ENCODE data around the gene DNASE1L1.
A peak's percentile ranks its signal among the peaks of the same experiment; 100 is the strongest.

DNASE1L1 gene

DNA sequence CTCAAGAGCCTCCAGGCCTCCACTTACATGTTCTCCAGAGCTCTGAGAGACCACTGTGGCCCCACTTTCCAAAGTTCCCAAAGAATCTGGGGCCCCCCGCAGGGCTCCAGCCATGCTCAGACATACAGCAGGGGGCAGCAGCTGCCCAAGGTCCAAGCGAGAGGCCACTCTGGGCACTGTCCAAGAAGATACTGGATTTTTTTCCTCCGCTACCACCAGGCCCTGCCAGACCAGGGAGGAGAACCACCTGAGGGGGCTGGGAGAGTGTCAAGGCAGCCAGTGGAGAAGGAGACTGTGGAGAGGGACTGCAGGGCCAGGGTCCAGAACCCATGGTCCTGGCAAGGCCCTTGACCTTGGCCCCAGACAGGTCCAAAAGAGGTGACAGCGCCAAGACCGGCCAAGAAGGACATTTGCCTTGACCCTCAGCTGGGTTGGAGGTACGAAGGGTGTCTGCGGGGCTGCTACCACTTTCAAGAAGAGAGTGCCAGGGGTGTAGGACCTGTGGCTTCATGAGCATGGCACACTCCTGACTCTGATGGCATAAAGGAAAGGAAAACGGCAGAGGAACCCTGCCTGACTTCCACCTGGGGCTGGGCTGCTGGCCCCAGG, 24.7 kb downstream of the DNASE1L1 start:
- no peak for DNase-seq (ENCODE audit: low read depth in 3 of 3, low spot score in 1 of 3)

DNA sequence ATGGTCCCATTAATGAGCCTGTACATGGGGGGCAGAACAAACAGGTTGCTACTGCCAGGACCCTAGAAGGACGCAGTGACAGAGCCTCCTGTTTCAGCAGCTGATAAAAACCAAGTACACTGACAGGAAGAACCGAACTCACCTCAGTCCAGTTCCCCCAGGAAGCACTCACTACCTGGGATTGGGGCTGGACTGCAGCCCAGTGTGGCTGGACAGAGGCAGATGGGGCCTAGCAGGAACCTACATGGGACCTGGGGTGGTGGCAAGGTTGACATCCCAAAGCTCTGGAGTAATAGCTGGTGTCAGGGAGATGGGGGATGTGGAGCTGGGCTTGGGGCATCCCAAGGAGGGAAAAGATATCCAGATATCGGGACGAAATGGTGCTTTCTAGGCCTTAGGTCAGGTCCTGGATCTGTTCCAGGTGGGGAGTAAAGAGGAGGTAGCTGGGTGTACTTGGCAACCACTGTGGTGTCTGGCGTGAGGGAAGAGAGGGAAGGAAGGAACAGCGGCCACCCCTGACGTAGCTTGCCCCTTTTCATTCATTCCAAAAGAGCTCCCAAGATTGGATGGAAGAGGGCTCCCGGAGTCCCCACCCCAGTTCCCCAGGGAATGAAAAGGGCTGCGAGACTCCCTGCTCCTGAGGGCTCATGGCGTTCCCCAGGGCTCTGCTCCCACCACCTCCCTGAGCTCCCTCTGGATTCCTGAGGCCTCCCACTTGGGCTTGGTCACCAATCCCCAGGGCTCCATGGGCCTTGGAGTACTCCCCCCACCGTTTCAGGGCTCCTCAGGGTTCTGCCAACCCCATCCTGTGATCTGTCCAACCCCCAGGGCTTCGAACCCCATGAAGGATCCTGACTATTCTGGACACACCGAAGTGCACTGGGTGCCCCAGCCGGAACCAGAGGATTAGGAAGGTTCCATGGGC, 25.4 kb downstream of the DNASE1L1 start:
- DNase-seq (ENCODE audit: low read depth in 3 of 3, low spot score in 1 of 3) = no peak

DNA sequence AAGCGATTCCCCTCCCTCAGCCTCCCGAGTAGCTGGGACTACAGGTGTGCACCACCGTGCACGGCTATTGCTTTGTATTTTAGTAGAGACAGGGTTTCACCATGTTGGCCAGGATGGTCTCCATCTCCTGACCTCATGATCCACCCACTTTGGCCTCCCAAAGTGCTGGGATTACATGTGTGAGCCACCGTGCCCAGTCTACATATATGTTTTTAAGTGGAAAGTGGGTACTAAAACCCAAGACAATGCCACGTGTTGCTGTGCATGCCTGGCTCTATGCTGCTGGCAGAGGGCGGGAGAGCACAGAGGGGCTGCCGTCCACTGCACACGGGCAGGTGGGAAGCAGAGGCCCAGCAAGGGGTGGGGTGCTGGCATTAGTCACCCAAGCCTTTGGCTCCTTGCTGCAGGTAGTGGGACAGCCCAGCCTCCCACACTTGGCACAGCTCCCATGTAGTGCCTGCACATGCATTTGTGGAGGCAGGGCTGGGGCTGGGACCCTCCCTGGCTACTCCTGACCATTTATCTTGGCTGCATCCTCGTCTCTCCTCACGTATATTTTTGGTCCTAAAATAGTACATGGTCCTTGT, 26.5 kb downstream of the DNASE1L1 start:
- no peak for DNase-seq (ENCODE audit: low read depth in 3 of 3, low spot score in 1 of 3)

DNA sequence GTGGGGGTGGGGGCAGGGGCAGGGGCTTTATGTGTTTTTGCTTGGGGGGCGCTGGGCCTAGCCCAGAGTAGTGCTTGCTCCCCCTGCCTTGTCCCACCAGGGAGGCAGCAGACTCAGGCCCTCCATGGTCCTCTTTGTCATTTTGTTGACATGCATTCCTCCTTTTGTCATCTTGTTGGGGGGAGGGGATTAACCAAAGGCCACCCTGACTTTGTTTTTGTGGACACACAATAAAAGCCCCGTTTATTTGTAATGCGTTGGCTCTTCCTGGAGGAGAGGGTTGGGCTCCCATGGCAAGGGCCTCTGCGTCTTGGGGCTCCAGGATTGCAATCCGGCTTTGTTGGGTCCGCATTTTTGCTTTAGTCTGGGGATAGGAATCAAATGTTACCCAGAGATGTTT, 27.8 kb downstream of the DNASE1L1 start:
- DNase-seq (ENCODE audit: low read depth in 3 of 3, low spot score in 1 of 3) = no peak

DNA sequence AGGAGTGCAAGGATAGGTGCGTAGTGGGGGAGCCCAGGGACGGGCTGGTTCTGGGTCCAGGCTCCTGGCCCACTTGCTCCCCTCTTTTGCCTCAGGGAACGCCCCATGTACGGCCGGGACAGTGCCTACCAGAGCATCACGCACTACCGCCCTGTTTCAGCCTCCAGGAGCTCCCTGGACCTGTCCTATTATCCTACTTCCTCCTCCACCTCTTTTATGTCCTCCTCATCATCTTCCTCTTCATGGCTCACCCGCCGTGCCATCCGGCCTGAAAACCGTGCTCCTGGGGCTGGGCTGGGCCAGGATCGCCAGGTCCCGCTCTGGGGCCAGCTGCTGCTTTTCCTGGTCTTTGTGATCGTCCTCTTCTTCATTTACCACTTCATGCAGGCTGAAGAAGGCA, 28.3 kb downstream of the DNASE1L1 start:
- no peak for DNase-seq (ENCODE audit: low read depth in 3 of 3, low spot score in 1 of 3)

DNA sequence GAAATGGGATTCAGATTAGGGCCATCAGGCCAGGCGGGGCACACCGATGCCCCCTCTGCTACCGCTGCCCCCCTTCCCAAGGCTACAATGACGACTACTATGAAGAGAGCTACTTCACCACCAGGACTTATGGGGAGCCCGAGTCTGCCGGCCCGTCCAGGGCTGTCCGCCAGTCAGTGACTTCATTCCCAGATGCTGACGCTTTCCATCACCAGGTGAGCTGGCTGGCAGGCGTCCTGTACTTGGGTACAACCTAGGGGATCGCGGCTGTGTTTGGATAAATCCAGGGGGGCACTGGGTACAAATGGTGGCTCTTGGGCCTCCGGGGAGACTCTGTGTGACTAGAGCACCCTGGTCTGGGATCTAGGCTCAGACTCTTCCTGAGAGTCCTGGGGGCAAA, 28.9 kb downstream of the DNASE1L1 start:
- DNase-seq (ENCODE audit: low read depth in 3 of 3, low spot score in 1 of 3) = no peak

DNA sequence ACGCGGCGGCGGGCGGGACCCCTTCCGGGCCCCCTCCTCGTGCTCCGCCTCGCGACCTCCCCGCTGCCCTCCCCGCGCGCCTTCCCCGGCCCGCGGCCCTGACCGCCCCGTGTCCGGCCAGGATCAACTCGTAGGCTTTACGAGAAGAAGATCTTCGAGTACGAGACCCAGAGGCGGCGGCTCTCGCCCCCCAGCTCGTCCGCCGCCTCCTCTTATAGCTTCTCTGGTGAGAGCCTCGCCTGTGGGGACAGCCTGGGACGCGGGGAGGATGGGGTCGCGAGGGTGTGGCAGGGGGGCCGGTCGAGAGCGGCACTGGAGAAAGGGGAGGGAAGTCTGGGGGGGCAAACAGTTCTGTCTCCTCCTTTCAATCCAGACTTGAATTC, 29.5 kb downstream of the DNASE1L1 start:
- DNase-seq (ENCODE audit: low read depth in 3 of 3, low spot score in 1 of 3) = no peak

DNA sequence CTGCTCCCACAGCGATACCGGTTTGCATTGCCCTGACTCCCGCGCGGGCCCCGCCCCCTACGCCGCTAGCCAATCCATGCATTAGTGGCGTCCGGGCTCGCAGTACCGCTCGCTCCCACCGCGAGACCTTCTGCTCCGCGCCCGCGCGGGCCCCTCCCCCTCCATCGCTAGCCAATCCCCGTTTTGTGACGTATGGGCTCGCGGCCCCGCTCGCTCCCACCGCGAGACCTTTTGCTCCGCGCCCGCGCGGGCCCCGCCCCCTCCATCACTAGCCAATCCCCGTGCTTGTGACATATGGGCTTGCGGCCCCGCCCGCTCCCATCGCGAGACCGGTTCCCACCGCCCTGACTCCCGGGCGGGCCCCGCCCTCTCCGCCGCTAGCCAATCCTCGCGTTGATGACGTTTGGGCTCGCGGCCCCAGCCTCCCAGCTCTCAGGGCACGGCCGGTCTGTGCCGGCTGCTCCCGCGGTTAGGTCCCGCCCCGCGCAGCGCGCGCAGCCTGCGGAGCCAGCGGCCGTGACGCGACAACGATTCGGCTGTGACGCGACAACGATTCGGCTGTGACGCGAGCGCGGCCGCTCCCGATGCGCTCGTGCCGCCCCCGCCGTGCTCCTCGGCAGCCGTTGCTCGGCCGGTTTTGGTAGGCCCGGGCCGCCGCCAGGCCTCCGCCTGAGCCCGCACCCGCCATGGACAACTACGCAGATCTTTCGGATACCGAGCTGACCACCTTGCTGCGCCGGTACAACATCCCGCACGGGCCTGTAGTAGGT, 30.1 kb downstream of the DNASE1L1 start, which contains the start of gene EMD:
TSS of gene EMD (plus strand) at position 497 of the 770 bp plus-strand sequence. CDS start at position 687, 190 bp downstream.
- peak; percentile 87 to 94 (median 93) for DNase-seq (ENCODE audit: low read depth in 3 of 3, low spot score in 1 of 3)

DNA sequence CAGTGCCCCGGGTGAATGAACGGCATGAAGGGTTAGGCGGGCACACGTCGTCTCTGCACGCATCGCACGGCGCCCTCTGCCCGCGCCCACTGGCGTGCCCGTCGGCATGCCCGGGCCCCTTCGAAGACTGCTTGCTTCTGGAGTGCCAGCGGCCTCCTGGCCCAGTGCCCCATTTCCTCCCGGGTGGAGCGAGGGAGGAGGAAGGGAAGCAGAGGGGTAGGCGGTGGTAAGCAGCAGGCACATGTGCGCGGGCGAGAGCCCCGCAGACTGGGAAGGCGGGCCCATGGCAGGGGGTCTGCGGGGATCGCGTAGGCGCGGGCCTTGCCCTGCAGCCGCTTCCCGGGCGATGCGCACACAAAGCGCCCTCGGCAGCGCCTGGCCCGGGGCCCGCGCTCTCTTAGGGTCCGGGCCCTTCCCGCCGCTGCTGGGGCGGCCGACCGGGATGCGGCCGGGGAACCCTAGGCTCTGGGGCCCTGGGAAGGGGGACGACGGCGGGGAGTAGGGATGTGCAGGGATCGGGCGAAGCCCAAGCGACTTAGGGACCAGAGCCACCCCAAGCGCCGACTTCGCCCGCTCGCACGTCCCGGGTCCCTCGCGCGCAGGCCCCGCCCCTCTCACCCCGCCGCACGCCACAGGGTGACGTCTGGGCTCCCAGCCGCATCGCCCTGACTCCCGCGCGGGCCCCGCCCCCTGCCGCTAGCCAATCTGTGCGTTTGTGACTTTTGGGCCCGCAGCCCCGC, 30.8 kb downstream of the DNASE1L1 start:
- DNase-seq (ENCODE audit: low read depth in 3 of 3, low spot score in 1 of 3) = no peak

DNA sequence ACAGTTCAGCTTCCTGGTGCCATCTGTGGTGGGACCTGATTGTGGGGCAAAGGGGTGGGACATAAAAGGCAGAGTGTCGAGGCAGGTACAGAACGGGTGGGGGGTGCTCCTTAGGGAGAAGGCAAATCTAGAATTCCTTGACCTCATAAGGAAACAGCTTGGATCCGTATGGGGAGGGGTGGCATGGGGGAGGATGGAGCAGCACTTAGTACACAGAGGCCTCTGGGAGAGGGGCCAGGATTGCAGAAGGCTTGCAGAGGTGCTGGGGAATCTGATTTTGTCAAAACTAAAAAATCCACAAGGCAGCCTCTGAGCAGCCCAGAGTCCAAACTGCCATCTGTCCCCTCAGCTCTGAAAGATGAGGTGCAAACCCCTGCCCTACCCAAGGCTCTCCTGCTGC, 32.3 kb downstream of the DNASE1L1 start:
- no peak for DNase-seq (ENCODE audit: low read depth in 3 of 3, low spot score in 1 of 3)

DNA sequence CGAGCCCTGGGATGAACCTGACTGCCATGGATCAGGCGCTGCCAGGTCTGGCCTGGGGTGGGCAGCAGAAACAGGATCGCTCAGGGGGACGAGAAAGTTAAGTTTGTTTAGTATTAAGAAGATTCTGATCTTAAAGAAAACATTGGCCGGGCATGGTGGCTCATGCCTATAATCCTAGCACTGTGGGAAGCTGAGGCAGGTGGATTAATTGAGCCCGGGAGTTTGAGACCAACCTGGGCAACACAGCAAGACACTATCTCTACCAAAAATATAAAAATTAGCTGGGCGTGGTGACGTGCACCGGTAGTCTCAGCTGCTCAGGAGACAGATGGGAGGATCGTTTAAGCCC, 33.9 kb downstream of the DNASE1L1 start:
- no peak for DNase-seq (ENCODE audit: low read depth in 3 of 3, low spot score in 1 of 3)

DNA sequence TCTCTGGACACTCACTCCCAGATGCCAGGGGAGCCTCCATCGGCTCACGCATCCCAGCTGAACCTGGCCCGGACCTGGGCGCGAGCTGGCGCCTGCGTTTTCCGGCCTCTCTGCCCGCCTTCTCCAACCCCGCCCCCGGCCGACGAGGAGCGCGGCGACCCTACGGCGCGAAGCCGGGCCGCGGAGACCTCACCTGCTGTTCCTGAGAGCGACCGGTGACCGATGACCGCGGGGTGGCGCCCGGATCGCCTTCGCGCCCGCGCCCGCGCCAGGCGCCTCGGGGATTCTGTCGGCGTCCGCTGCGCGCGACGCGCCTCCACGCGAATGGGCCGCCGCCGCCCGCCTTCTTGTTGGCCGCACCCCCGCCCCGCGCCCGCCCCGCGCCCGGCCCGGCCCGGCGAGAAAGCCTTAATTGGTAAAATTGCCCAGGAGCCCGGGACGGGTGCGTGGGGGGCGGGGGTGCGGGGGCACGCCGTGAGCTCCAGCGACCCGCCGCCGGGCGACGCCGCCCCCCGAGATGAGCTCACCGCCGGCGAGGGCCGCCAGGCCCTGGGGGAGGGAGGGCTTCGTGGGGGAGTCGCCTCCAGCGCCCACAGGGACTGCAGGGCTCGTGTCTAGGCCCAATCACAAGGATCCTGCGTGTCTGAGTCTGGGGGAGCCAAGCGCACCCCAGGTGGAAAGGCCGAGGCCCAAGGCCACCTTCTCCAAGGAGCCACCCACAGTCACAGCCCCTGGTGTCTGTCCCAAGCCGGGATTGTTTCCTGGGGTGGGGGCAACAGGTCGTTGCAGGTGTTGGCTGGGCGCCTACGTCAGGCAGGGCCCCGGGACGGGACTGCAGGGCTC, 34.5 kb downstream of the DNASE1L1 start, which contains the start of gene FLNA:
TSS of gene FLNA (minus strand) at position 322 of the 843 bp plus-strand sequence. CDS start 3,389 bp downstream, outside the sequence.
- DNase-seq (ENCODE audit: low read depth in 3 of 3, low spot score in 1 of 3) = no peak

DNA sequence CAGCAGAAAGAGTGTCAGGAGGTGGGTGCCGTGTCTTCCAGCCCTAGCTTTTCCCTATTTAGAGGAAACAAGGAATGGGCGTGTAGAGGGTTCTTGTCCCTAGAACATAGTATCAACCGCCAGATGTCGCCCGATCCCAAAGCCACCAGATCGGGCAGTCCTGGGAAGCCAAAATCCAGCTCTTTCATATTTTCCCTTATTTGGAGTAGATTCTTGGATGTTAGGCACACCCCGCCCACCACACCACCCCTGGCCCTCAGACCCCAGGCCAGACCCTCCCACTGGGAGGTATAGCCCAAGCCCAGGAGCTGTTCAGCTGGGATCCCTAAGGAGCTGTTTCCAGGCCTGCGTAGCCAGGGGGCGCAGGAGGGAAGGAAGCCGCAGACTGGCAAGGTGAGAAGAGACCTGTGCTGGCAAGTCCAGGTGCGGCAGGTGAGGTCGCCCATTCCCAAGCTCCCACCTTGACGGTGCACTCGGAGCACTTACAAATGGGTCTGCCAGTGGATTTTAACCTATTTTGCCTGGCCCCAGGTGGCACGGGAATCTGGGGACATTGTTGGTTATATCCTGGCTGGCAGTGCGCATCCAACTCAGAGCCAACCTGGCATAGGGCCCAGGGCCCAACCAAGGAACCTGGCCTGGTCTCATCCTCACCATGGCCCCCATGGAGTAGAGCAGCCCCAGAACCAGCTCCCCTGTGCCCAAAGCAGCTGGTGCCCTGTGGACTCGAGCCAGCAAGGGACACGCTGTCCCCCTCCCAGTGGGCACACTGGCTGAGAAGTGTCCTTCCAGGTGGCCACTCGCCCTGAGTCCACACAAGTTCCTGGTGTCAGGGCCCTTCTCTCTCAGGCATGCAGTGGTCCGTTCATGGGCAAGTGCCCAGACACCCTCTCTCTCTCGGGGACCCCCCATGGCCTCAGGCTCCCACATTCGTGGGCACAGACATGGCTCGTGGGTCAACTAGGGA, 35.4 kb downstream of the DNASE1L1 start:
- DNase-seq (ENCODE audit: low read depth in 3 of 3, low spot score in 1 of 3) = no peak

DNA sequence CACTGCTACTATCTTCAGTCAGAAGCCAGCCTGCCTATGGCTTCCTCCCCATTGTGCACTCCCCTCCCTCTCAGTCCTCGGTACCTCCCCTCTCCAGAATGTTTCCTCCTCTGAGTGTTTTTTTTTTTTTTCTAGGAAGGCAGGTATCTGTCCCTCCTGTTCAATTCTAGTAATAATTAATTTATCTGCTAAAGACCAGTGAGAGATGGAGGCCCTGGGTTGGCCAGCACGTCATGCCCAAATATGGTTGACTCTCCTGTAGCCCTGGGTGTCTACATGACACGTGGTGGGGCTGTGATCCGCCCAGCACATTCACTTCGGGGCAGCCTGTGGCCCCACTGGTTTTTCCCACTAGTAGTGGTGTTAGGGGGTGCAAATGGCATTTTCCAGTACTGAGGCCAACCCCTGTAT, 36.4 kb downstream of the DNASE1L1 start:
- DNase-seq (ENCODE audit: low read depth in 3 of 3, low spot score in 1 of 3) = no peak

DNA sequence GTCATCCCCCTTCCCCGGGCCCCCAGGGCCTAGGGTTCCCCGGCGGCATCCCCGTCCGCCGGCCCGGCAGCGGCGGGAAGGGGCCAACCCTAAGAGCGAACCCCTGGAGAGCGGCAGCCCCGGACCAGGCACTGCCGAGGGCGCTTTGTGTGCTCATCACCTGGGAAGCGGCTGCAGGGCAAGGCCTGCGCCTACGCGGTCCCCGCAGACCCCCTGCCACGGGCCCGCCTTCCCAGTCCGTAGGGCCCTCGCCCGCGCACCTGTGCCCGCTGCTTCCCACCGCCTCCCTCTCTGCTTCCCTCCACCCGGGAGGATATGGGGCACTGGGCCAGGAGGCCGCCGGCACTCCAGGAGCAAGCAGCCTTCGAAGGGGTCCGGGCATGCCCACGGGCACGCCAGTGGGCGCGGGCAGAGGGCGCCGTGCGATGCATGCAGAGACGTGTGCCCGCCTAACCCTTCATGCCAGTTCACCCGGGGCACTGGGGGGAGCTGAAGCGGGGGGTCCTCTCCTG, 37.2 kb downstream of the DNASE1L1 start:
- DNase-seq (ENCODE audit: low read depth in 3 of 3, low spot score in 1 of 3) = no peak

DNA sequence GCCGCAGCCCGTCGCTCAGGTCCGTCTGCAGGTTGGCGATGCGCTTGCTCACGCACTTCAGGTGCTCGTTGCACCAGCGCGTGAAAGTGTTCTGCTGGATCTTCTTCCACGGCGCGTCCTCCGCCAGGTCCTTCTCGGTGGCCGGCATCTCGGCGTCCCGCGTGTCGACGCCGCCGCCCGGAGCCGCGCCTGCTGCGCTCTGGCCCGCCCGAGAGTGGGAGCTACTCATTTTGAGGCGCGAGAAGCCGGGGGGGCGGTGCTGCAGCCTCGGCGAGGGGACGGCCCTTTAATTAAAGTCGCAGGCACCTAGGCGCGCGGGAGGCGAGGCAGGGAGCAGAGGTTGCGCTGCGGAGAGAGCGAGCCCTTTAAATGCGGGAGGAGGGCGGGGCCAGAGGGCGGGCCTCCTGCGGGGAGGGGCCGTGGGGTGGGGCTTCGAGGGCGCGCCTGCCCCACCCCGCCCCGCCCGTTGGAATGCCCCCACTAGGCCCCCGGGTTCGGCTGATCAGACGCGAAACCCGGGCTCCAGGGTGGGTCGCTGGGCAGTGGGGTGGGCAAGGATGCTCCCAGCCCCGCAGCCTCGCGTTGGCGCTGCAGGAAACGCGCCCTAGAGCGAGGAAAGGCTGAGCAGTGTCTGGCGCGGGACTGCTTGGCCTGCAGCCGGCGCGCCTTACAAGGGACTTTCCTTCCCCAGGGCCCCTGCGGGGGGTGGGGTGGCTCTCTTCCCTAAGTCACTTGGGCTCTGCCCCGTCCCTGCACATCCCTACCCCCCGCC, 37.9 kb downstream of the DNASE1L1 start:
- DNase-seq (ENCODE audit: low read depth in 3 of 3, low spot score in 1 of 3) = peak; percentile 82 to 86 (median 86)

DNA sequence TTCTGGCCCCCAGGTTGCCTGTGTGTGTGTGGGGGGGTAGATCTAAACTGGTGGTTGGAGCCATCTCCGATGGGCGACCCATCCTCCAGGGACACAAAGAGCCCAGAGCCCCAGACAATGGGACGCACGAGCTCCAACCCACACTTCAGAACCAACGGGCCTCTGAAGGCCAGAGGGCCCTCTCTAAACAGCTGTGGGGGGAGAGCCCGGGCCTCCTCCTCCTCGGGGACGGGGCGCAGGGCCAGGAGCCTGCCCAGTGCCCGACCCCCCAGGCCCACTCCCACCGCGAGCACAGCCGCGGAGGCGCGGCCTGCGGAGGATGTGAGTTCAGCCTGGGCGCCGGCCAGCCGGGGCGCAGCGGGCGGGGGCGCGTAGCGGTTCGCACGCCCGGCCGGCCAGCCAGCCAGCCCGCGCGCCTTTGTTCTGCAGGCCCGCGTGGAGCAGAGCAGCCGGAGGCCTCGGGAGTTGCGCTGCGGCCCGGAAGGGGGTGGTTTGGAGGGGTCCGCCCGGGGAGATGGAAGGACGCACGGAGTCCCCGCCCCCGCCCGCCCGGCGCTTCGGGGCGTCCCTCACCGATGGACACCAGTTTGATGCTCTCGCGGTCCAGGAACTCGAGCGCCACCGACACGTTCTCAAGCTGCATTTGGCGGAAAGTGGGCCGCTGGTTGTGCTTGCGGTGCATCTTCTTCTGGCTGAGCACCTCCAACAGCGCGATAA, 38.6 kb downstream of the DNASE1L1 start:
- no peak for DNase-seq (ENCODE audit: low read depth in 3 of 3, low spot score in 1 of 3)
